HG02970 (cell line): ENCODE data around the gene CCM2L.
"Not testable (repeated sequence)": the region's sequence is repeated elsewhere in the genome, so short reads cannot be mapped to it uniquely, and the experiment has no call there.

Source experiments
- ATAC-seq: cut with Tn5 transposase; IDR thresholded peaks from one replicate; pipeline ENCODE4 v1.9.1; 2021; ENCODE audit warnings: mild to moderate bottlenecking, moderate library complexity, moderate number of reproducible peaks; ENCODE audit not compliant: unreplicated experiment, low FRiP score

Gene CCM2L

DNA sequence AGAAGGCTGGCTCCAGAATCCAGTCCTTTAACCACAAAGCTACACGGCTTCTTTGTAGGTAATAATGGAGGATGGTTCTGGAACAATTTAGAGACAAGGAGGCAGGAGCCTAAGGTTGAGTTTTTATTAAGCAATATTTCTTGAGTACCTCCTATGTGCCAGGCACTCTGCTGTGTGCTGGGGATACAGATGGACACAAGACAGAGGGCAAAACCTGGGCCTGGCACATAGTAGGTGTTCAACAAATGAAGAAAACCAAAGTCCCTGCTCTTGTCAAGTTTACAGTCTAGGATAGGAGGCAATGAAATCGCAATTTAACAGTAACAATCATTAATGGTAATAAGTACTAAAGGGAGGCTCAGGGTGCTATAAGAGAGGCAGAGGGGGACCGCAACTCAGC lies 17.4 kb downstream of the CCM2L start:
- no peak for ATAC-seq

- no peak for ATAC-seq
These were observed 18.6 kb downstream of the CCM2L start for GRCh38 chr20:32028647-32029372.

DNA sequence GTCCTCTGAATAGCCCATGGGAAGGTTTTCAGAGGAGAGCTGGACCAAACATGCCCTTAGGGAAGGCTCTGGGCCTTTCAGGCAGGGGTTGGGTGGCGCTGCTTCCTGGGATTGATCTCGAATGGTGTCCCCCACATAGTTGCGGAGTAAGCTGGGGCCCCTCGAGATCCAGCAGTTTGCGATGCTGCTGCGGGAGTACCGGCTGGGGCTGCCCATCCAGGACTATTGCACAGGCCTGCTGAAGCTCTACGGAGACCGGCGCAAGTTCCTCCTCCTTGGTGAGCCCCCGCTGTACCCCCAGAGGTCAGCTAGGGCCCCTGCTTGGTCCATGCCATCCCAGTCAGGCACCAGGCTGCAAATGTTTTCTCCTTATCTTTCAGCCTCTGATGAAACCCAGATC lies 19.3 kb downstream of the CCM2L start:
- no peak for ATAC-seq

DNA sequence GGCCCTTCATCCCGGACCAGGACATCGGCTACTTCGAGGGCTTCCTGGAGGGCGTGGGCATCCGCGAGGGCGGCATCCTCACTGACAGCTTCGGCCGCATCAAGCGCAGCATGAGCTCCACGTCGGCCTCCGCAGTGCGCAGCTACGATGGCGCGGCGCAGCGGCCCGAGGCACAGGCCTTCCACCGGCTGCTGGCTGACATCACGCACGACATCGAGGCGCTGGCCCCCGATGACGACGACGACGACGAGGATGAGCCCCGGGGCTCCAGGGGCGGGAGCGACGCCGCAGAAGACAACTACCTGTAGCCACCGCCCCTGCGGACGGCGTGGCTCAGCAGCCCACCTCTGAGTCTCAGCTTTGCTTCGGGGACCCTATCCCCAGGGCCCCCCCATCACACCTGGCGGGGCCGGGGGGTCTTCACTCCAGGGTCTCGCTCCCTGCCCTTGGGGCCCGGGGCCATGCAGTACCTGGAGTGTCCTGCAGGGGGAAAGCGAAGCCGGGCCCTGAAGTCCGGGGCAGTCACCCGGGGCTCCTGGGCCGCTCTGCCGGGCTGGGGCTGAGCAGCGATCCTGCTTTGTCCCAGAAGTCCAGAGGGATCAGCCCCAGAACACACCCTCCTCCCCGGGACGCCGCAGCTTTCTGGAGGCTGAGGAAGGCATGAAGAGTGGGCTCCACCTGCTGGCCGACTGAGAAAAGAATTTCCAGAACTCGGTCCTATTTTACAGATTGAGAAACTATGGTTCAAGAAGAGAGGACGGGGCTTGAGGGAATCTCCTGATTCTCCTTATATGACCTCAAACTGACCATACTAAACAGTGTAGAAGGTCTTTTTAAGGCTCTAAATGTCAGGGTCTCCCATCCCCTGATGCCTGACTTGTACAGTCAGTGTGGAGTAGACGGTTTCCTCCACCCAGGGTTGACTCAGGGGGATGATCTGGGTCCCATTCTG lies 21.0 kb downstream of the CCM2L start:
- no peak for ATAC-seq

GRCh38 chr20:32033316-32033715 lies 23.1 kb downstream of the CCM2L start:
- no peak for ATAC-seq

DNA sequence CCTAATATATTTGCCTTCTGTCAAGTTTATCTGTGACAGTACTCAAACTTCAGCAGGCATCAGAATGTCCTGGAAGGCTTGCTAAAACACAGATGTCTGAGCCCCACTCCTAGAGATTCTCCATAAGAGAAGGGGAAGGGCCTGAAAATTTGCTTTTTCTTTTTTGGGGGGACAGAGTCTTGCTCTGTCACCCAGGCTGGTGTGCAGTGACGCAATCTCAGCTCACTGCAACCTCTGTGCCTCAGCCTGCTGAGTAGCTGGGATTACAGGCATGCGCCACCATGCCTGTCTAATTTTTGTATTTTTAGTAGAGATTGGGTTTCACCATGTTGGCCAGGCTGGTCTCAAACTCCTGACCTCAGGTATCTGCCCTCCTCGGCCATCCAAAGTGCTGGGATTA lies 23.5 kb downstream of the CCM2L start:
- not testable (repeated sequence) for ATAC-seq

- ATAC-seq = no peak
These were observed 24.6 kb downstream of the CCM2L start for GRCh38 chr20:32034581-32035425.

GRCh38 chr20:32035426-32035779 lies 25.2 kb downstream of the CCM2L start:
- no peak for ATAC-seq

- ATAC-seq = no peak
These were observed 26.0 kb downstream of the CCM2L start for GRCh38 chr20:32036252-32036651.

DNA sequence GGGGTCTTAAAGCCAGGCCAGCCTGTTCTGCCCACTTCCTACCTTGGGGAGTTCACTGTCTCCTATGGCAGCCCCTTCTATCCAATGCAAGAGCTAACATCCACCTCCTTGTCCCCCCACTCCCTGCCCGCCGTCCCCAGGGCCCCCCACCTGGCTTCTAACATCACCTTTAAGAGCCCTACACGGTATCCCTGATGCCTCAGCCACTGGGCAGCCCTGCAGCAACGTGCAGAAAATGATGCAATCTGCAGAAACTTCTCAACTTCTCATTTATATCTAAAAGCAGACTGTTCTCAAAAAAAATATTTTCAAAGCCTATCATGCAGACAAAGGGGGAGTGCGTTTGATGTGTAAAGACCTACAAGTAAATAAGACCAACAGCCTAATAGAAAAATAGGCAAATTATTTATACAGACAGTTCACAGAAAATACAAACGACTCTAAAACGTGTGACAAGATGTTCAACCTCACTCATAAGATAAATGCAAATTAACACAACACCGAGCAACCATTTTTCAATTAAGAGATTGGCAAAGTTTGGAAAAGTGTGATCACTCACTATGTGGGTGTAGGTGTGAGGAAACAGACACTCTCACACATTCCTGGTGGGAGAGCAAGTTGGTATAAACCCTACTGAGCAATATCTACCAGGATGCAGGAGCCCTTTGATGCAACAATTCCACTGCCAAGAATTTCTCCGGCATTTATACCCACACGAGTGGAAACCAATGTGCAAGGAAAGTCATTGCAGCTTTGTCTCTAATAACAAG lies 26.7 kb downstream of the CCM2L start:
- ATAC-seq = no peak

DNA sequence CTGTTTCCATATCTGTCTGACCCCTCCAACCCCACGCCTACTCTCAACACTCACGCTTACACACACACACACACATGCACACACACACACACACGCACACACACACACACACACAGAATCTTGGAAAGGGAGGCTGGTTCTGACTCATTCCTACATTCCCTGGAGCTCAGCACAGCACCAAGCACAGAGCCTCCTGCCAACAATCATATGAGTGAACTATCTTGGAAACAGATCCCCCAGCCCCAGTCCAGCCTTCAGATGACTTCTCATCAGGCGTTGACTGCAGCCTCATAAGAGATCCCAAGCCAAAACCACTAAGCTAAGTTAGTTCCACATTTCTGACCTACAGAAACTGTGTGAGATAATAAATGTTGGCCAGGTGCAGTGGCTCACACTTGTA lies 27.7 kb downstream of the CCM2L start:
- no peak for ATAC-seq

- ATAC-seq = no peak
These were observed 30.1 kb downstream of the CCM2L start for GRCh38 chr20:32040142-32040953.

GRCh38 chr20:32045999-32046398 lies 35.8 kb downstream of the CCM2L start:
- no peak for ATAC-seq

DNA sequence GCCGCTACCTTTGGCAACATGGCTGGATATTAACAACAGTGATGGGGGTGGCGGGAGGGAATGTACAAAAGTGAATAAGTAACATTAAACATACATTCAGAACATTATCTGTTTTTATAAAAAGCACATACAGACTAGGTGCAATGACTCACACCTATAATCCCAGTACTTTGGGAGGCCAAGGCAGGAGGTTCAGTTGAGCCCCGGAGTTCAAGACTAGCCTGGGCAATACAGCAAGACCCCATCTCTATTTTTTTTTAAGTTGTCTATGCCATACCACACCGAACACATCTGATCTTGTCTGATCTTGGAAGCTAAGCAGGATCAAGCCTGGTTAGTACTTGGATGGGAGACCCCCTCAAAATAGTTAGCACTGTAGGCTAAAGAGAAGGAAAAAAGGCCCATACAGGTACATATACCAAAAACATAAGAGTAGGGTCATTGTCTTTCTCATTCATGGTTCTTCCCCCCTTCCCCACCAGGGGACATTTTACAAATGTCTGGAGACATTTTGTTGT lies 40.1 kb downstream of the CCM2L start:
- no peak for ATAC-seq

DNA sequence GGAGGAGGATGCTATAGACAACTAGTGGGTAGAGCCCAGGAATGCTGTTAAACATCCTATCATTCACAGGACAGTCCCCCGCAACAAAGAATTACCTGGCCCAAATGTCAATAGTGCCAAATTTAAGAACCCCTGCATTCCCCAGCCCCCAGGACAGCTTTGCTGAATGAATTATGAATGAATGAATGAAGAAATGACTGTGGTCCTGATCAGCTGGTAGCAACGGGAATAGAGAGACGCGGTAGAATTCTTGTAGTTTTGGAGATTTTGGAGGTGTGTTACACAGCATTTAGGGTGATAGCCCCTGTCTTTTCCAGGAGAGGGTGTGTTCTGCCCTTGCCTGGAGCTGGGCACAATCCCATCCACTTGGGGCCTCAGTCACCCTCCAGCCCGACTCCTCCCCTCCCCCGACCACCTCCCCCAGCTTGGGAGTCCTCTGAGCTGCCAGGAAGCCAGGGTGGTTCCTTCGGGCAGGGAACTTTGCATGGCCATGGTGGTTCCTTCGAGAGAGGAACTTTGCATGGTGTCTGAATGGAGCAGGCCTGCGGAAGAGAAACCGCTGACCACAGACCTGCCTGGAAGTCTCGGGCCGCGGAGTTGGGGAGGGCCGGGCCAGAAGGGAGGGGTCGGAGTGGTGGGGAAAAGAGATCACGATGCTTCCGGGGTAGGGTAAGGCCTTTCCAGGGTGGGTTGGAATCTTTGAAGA lies 40.8 kb downstream of the CCM2L start:
- no peak for ATAC-seq

DNA sequence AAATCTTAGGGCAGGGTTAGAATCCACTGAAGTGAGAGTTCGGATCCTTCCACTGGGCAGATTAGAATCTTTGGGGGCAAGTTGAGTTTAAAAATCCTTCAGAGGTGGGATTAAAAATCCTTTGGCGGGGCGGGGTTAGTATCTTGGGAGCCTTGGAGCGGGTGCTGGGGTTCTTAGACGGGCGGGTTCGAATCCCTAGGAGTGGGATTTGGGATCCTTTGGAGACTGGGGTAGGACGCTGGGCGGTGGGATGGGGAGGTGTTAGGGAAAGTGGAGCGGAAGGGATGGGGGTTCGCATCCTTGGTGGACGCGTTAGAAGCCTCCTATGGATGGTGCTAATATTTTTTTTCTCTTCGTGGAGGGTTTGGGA lies 41.5 kb downstream of the CCM2L start:
- ATAC-seq = no peak

GRCh38 chr20:32052090-32052777 lies 42.0 kb downstream of the CCM2L start, which contains the start of gene HCK:
Gene HCK, plus strand, starts transcription at chr20:32052242.
- no peak for ATAC-seq
